ENCODE data around the gene LRRC45.

DNA sequence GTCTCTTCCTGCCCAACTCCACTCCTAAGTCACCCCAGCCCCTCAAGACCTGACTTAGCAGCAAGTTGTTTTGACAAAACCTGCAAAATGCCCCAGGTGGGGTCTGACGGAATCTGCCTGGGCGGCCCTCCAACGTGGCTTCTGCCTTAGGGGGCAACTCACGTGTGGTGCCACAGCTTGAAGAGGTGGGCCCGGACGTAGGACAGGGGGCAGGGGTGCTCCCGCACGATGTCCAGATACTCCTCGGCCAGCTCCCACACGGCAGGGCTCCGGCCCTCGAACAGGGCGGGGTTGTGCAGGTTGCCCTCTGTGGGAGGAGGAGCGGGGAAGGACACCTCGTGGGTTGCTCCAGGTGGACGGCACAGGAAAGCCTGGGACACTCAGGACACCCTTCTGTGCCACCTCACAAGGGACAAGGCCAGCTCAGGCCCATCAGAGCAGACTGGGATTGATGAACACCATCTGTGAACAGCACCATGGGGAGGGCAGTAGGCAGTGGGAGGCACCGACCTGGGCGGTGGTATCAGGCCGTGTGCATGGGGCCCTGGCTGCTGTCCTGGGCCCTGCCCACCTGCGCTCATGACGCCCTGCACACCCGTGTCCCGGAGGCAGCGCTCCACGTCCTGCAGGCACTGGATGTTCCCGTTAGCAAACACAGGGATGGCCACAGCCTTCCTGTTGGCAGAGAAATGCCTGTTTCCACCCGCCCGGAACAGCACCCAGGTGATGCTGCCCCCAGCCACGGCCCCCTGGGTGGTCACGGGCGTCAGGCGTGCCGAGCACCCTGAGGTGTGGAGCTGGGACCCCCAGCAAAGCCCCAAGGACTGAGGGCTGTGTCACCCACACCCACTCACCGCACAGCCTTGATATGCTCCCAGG lies 38.2 kb downstream of the LRRC45 start:
- TF ChIP-seq NFE2L1 (CRISPR knock-in tag; IDR thresholded peaks at IDR 0.05), result no peak
- TF ChIP-seq, protein P1, sequence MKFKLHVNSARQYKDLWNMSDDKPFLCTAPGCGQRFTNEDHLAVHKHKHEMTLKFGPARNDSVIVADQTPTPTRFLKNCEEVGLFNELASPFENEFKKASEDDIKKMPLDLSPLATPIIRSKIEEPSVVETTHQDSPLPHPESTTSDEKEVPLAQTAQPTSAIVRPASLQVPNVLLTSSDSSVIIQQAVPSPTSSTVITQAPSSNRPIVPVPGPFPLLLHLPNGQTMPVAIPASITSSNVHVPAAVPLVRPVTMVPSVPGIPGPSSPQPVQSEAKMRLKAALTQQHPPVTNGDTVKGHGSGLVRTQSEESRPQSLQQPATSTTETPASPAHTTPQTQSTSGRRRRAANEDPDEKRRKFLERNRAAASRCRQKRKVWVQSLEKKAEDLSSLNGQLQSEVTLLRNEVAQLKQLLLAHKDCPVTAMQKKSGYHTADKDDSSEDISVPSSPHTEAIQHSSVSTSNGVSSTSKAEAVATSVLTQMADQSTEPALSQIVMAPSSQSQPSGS (CRISPR knock-in tag; IDR thresholded peaks at IDR 0.05; ENCODE audit: borderline replicate concordance, low read depth), result no peak
- TF ChIP-seq ZNF416 (CRISPR knock-in tag; IDR thresholded peaks at IDR 0.05), result no peak
- TF ChIP-seq, protein P2, sequence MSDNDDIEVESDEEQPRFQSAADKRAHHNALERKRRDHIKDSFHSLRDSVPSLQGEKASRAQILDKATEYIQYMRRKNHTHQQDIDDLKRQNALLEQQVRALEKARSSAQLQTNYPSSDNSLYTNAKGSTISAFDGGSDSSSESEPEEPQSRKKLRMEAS (CRISPR knock-in tag; IDR thresholded peaks at IDR 0.05), result no peak
- TF ChIP-seq, protein P3, sequence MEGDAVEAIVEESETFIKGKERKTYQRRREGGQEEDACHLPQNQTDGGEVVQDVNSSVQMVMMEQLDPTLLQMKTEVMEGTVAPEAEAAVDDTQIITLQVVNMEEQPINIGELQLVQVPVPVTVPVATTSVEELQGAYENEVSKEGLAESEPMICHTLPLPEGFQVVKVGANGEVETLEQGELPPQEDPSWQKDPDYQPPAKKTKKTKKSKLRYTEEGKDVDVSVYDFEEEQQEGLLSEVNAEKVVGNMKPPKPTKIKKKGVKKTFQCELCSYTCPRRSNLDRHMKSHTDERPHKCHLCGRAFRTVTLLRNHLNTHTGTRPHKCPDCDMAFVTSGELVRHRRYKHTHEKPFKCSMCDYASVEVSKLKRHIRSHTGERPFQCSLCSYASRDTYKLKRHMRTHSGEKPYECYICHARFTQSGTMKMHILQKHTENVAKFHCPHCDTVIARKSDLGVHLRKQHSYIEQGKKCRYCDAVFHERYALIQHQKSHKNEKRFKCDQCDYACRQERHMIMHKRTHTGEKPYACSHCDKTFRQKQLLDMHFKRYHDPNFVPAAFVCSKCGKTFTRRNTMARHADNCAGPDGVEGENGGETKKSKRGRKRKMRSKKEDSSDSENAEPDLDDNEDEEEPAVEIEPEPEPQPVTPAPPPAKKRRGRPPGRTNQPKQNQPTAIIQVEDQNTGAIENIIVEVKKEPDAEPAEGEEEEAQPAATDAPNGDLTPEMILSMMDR (IDR thresholded peaks at IDR 0.05), result no peak
- TF ChIP-seq NR2C2 (CRISPR knock-in tag; IDR thresholded peaks at IDR 0.05), result no peak
- no peak for TF ChIP-seq NFYB (CRISPR knock-in tag; conservative IDR thresholded peaks at IDR 0.05; ENCODE audit: low read depth)

All from WTC11 (cell line).